HG02884 (cell line): Measurements from ENCODE around the gene ZNF496.
"Not testable (repeated sequence)": the region's sequence is repeated elsewhere in the genome, so short reads cannot be mapped to it uniquely, and the experiment has no call there.

Source experiments
- ATAC-seq: cut with Tn5 transposase; IDR thresholded peaks from one replicate; pipeline ENCODE4 v1.9.1; 2021; ENCODE audit warnings: mild to moderate bottlenecking, moderate library complexity; ENCODE audit not compliant: unreplicated experiment

The ZNF496 gene

DNA sequence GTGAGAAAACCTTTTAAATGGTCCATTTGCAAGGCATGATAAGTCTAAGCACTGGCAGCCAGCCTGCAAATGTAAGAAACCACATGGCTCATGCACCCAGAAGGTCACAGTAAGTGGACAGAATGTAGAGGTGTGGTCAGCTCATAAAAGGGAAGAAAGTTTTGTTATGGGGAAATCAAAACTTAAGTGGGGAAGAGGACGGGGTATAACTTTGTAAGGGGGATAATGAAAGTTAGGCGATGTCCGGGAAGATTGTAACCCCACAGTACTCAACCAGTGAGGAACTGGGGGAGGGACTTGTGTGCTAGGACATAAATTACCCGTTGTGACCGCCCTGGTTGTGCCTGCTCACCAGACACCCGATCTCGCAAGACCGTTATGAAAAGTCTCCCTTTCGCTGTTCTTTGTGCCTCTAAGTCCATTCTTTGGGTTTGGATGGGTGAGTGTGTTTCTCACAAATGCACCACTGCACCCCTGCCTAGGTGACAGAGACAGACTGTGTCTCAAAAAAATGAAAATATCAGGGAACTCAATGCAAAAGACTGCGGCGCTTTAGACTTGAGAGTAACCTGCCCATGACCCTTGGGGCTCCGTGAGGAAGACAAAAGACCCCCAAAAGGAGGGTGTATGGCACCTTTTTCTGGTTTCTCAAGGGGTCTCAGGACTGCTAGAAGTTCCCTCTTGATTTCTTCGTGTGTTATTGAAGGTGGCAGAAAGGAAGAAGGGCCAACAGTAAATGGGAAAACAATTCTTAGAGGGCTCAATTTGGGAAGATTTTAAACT is 28.6 kb upstream of the ZNF496 start:
- ATAC-seq = no peak

DNA sequence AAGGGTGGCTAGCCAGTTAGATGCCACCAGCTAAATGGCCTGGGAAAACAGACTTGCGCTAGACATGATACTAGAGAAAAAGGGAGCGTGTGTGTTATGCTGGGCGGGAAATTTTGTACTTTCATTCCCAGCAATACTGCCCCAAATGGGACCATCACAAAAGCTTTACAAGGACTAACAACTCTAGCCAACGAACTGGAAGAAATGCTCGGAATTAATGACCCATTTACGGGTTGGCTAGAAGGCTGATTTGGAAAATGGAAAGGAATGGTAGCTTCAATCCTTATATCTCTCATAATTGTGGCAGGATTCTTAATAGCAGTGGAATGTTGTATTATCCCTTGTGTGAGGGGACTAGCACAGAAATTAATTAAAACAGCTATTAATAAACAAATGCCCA is 27.9 kb upstream of the ZNF496 start:
- no peak for ATAC-seq

DNA sequence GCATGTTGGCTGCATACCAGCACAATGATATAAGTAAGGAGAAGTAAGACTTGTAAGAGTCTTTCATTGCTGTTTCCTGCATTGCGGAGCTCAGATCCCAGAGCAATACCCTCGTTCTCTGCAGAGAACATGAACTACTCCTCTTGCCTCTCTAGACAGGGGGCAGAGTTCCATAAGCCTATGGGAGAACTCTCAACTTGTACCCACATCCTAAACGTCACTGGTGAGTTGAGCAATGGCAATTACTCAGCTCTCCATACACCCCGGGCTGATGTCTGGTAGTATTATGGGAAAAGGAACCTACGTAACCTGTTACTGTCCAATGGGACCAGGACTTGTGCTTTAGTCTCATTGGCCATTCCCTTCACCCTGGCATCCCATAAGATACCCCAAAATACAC is 27.3 kb upstream of the ZNF496 start:
- no peak for ATAC-seq

DNA sequence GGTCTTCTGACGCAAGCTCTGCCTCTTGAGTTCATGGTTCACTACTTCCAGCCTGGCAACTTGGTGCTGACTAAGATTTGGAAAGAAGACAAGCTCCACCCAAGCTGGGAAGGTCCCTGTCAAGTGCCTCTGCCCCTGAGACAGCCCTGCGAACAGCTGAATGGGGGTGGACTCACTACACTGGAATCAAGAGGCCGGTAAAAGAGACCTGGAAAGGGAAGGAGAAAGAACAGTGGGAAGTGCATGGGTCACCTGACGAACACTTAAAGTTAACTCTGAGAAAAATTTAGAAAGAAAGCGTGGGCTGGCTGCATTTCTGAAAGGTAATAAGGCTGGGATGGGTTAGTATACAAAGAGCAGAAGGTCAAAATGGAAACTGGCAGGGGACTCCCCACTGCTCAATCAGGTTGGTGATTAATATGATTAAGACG is 26.1 kb upstream of the ZNF496 start:
- peak; percentile 79 for ATAC-seq

DNA sequence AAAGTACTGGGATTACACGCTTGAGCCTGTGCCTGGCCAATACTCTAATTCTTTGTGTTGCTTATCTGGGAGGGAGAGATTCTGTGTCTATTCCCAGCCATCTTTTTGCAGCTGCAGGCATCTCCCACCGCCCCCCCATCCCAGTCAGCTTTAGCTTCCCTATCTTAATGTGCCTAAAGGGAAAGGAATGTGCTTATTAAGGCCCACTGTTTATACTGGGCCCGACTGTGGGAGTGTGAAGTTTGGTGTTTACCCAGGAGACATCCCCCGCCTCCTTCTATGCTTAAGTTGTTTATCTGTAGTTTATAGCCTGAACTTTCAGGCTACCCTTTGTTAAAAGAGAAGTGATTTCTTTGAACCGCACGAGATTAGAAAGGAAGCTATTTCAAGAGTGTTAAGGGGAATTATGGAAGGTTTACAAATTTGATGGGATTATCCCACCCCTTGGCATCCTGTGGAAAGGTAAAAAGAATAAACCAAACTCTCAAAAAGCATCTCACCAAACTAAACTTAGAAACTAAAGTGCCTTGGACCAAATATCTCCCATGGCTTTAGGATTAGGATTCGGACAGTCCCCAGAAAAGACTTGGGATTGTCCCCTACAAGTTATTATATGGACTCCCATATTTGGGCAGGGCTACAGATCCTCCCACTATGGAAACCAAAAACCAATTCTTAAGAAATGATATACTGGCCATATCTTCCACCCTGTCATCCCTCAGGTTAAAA is 25.5 kb upstream of the ZNF496 start:
- no peak for ATAC-seq

DNA sequence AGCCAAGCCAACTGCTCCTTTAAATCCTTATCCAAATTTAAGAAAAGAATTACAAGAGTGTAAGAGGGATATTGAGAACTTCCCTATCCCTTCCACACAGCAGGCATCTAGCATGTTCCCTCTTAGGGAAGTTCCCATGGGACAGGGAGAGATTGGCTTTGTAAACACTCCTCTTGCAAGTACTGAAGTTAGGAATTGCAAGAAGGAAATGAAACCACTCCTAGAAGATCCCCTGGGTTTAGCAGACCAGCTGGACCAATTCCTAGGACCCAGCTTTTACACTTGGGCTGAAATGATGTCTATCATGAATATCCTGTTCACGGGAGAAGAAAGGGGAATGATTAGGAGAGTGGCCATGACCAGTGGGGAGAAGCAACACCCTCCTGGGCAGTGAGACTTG is 23.5 kb upstream of the ZNF496 start:
- ATAC-seq = not testable (repeated sequence)

DNA sequence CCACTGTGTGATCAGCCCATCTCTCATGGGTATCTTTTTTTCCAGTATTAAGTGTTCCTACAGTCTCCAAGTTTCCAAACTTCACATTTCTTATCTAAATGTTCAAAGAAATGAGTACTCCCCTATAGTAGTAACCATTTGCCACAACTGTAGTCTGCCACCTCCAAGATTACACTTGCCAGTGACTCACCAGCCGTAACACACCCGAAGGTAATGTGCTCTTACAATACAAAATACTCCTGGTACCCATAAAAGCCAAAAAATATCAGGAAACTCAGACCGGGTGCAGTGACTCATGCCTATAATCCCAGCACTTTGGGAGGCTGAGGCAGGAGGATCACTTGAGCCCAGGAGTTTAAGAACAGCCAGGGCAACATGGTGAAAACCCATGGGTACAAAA is 20.5 kb upstream of the ZNF496 start:
- no peak for ATAC-seq

DNA sequence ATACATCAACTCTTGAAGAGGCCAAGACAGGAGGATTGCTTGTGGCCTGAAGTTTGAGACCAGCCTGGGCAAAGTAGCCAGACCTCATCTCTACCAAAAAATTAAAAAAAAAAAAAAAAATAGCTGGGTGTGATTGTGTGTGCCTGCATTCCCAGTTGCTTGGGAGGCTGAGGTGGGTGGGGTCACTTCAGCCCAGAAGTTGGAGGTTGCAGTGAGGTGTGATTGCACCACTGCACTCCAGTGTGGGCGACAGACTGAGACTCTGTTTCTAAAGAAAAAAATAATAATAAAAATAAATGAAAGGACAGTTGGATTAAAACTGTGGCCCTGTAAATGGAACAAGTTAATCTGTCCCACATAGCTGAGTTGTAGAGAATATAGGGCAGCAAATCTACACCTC is 18.9 kb upstream of the ZNF496 start:
- no peak for ATAC-seq

DNA sequence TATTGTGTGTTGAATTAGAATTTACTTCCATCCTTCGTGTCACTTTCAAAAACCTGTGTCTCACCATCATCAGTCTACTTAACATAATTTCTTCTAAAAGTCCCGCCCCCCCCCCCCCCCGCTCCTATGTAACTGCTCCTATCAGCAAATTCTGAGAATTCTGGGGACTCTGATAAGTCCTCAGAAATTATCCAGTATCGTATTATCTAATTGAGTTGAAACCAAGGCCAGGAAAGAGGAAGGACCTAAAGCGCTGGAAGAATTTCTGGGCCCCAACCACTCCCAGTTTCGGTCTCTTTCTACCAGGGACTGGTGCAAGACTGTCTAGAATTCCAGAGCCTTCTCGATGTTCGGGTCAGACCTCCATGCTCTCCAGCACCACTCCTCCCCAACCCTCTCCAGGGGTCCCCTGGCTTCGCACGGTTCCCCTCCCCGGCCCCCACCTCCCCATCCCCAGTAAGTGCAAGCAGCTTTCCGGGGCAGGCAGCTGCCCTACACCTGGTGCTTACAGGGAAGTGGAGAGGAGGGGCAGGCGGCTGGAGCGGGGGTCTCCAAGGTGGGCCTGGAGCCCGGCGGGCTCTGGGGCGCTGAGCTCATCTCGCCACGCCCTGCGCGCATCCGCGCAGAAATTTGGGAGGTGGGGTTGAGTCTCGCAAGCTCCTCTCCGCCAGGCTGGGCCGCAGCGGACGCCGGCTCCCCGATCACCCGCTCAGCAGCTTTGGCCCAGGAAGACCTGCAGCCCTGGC is 16.0 kb upstream of the ZNF496 start:
- ATAC-seq = no peak

DNA sequence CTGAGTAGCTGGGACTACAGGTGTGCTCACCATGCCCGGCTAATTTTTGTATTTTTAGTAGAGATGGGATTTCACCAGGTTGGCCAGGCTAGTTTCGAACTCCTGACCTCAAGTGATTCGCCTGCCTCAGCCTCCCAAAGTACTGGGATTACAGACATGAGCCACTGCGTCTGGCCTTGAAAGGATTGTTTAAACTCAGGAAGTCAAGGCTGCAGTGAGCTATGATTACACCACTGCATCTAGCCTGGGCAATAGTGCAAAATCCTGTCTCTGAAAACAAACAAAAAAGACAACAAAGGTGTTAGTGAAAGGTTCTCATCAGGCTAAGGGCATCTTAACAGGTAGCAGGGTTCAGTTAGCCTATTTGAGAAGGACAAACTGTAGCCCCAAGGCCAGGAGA is 14.2 kb upstream of the ZNF496 start:
- ATAC-seq = no peak

DNA sequence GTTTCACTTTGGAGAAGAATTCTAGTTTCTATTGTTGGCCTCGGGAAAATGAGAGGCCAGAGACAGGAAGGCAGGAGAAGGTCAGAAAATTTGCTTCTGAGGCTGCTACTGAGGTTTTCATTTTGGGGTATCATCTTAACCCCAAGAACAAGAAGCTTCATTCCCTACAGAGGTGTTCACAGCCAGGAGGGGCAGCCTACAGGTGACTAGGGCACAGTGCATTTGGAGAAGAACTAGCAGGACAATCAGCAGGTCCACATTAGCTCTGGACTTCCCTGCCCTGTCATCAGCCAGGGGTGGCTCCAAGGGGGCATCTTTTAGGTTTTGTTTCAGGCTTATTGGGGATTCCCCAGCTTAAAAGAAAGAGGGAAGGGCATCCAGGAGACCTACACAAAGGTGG is 12.1 kb upstream of the ZNF496 start:
- ATAC-seq = no peak

DNA sequence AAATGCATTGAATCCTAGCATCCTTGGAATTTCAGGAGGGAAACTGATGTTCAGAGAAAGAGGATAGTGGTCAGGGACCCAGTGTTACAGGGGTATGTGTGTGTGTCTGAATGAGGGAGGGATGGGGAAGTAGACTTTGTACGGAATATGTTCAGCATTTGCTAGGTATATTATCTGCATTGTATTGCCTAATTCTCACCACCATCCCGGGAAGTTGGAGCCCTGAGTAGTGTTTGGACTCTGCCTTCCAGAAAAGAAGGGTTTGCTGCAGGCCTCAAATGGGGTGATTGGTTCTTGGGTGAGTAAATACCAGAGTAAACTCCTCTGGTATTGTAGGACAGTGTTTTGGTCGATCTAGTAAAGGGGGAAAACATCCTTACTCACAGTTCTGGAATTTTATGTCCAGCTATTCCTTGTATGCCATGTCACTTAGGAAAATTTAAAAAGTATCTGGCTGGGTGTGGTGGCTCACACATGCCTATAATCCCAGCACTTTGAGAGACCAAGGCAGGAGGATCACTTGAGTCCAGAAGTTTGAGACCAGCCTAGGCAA is 7.1 kb upstream of the ZNF496 start:
- no peak for ATAC-seq

DNA sequence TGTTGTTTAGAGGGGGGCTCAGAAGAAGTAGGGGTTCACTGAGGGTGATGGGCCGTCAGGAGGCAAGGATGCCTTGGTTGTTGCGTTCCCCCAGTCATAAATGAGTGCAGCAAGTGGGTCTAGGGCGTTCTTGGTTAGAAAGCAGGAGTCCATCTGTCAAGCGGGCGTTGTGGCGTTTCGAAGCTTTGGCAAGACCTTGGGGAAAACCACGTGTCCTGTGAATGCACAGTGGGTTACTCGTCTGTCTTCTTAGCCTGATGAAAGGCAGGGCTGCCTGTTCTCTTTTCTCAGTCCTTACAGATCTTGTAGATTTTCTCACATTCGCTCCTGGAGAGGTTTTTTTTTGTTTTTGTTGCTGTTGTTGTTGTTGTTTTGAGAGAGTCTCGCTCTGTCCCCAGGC is 6.3 kb upstream of the ZNF496 start:
- no peak for ATAC-seq

DNA sequence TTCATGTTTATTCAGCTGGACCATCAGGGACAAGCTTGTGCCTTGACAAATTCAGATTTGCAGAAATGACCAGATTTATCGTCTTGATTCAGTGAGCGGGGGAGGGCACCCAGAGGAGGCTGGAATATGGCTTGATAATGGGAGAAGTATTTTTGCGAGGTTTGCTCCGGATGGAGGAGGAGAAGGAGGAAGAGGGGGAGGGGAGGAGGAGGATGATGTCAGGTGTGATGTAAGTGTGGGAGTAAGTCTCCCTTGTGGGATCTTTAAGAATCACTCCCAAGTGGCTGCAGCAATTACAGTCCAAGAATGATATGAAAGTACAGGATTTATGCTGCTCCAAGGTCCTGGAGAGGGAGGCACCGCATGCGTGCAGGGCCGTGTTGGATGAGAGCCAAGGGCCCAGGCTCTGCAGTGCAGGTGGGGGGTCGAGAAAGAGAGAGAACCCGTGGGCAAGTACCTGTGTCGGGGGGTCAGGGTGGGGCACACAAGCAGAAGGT is 5.6 kb upstream of the ZNF496 start:
- ATAC-seq = no peak

DNA sequence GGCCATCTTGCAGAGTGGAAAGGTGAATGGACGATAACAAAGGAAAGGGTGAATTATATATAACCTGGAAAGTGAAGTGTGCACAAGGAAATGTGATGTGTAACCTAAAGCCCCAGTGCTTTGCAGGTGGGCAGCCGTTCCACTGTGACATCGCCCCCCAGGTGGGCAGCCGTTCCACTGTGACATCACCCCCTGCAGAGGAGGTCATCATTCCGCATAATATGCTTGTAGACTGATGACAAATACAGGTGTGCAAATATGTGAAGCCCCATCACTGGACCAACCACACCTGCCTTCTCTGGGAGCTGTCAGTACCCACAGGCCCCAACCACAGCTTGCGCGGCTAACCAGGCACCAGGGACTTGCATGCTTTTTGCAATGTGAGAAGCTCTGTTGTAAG is 4.7 kb upstream of the ZNF496 start:
- ATAC-seq = no peak

DNA sequence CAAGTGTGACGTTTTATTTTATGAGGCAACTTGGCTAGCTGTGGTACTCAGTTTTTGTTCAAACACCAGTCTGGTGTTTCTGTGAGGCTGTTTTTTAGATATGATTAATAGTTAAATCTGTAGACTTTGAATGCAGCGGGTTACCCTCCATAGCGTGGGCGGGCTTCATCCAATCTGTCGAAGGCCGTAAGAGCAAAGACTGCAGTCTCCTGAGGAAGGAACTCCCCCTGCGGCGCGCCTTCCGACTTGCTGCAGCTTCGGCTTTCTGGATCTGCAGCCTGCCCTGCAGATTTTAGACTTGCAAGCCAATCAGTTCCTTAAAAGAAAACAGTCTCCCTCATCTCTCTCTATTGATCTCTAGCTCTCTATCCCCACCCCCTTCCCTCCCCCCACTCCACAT is 4.2 kb upstream of the ZNF496 start:
- ATAC-seq = no peak

DNA sequence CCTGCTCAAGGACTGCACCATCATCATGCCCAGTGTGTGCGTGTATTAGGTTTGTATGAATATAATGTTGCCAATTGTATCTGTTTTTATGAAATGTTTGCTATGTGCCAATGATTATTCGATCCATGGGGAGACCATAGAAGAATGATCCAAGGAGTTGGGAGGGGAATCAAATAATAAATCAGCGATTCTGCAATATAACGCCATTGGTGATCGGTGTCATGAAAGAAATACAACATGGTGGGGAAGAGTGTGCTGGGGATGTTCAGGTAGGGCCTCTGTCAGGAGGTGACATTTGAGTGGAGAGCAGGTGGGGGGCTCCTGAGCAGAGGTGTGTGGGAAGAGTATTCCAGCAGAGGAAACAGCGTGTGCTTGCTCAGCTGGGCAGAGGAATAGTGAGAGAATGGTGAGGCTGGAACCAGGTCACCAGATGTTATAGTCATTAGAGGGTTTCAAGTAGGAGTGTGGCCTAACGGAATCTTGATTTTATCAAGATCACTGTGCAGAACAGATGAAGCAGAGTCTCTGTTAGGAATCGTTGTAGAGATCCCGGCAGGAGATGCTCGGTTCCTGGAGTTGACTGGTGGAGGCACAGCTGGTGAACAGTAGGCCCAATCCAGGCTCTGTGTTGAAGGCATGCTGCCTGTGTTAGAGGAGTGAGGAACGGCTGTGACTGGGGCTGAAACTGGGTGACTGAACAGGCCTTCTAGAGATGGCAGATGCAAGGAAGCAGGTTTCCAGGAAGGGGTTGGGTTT is 2.9 kb upstream of the ZNF496 start:
- ATAC-seq = no peak

DNA sequence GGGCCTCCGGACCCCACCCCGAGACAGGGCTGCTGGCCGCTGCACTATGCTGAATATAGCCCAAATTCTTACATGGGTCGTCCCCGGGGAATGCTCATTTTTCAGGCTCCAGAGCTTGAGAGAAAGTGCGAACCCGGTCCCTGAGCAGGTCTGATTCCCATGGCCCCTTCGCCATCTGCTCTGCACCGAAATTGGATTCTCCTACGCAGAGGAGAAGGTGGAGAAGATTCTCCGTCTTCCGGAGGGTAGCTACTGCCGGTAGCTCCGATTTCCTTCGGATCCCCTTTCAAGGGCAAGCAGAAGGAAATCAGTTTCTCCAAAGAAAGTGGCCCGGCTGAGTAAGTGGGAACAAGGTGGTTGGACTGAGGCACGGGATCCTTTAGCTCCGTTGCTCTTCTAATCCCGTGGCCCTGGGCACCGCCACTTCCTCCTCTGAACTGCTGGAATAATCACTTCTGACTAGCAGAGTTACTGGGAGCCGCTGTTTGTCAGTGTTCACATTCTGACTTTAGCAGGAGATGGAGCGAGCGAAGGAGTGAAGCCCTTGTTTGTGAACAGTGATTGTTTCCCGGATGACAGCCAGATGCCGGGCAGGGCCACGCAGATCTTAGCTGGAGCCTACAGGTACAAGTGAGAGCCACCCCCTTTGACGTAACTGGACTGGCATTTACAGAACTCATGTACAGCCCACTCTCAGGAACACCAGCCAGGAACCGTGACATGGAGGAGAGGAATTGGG is 1.1 kb upstream of the ZNF496 start:
- ATAC-seq = no peak

DNA sequence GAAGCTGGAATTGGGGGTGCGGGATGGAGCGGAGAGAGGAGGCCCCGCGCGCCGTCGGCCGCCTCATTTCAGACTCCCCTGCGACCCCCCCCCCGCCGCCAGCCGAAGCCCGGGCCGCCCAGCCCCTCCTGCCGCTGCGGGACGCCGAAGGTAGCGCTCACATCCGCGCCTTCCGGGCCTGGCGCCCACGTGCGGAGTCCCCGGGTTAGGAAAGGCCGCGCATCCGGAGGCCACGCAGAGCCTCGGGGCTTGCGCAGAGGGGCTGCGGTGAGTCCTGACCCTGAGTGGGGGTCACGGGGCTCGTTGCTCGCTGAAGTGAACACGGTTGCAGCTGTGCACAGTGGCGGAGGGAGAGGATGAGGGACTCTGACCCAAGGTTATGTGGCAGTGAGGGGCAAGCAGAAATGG is 552 bp upstream of the ZNF496 start:
- peak; percentile 36 for ATAC-seq

DNA sequence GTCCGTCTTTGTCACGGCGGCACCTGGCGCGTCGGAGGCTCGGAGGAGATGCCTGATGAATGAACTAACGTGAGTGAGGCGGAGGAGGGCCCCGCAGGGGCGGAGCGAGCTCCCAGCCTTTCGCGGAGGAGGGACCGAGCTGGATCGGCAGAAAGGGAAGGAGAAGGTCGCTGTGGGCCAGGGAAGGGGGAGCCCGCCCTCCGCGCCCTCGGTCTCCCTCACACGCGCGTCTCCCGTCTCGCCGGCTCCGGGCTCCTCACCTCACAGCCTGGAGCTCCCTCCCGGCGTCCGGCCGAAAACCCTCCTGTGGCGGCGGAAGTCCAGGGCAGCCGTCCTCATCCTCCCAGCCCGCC is 519 bp downstream of the ZNF496 start:
- peak; percentile 50 for ATAC-seq
